ENCODE data around the gene ALPP.

DNA sequence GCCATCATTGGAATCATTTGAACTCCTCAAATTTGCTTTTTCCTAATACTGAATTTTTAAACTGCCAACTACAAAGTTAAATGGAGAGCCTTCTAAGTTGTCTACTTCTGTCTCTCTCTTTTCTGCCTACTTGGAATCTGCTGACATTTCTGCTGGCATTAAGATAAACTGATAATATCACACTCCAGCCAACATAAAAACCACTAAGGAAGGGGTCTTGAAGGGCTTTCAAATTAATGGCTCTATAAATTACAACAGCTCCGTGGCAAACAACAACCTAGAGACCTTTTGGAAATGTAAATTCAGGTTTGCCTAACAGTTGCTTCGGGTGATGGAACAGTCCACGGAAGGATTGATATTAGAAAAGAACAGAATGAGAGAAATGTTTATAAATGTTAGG is 12.1 kb downstream of the ALPP start:
- TF ChIP-seq, protein P1, sequence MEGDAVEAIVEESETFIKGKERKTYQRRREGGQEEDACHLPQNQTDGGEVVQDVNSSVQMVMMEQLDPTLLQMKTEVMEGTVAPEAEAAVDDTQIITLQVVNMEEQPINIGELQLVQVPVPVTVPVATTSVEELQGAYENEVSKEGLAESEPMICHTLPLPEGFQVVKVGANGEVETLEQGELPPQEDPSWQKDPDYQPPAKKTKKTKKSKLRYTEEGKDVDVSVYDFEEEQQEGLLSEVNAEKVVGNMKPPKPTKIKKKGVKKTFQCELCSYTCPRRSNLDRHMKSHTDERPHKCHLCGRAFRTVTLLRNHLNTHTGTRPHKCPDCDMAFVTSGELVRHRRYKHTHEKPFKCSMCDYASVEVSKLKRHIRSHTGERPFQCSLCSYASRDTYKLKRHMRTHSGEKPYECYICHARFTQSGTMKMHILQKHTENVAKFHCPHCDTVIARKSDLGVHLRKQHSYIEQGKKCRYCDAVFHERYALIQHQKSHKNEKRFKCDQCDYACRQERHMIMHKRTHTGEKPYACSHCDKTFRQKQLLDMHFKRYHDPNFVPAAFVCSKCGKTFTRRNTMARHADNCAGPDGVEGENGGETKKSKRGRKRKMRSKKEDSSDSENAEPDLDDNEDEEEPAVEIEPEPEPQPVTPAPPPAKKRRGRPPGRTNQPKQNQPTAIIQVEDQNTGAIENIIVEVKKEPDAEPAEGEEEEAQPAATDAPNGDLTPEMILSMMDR (IDR thresholded peaks at IDR 0.05): no peak
- no peak for TF ChIP-seq POLR2AphosphoS5 (IDR thresholded peaks at IDR 0.05)
- TF ChIP-seq EP300 (IDR thresholded peaks at IDR 0.05): no peak
- TF ChIP-seq POLR2A (IDR thresholded peaks at IDR 0.05): no peak
